ENCODE measurements around the gene CANT1.

Gene CANT1

DNA sequence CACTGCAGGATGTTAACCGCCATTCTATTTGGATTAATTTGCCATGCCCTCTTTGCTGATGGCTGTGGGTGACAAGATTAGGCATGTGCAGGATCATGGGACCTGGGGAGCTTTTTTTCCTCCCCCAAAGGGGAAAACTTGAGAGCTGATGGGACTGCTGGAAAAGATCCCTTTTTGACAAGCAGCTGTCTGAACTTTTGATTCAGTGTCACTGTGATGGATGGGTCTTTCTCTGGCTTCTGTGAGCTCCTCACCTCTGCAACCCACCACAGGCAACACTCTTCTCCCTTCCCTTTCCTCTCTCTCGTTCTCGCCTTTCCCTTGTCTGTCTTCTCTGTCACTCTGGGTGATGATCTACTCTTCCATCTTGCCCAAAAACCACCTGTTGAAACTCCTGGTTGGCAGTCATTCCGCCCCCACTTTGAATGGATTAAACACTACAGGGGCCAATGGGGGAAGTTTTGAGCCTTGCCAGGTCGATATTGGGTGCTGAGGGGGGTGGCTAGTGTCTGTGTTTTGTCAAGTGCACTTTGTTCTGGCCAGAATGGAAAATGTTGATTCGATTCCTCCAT lies 3.1 kb upstream of the CANT1 start:
- TF ChIP-seq GATA3 (IDR thresholded peaks at IDR 0.05; ENCODE audit: low read depth, low read length) (no peak), GATA2 (IDR thresholded peaks at IDR 0.05; ENCODE audit: low read depth, low read length) (no peak)

GRCh38 chr17:79011451-79012147 lies 2.0 kb upstream of the CANT1 start:
- TF ChIP-seq GATA2 (IDR thresholded peaks at IDR 0.05; ENCODE audit: low read depth, low read length) (no peak), GATA3 (IDR thresholded peaks at IDR 0.05; ENCODE audit: low read depth, low read length) (no peak)

GRCh38 chr17:79010304-79010646 lies 711 bp upstream of the CANT1 start:
- no peak for TF ChIP-seq GATA3 (IDR thresholded peaks at IDR 0.05; ENCODE audit: low read depth, low read length)
- TF ChIP-seq GATA2 (IDR thresholded peaks at IDR 0.05; ENCODE audit: low read depth, low read length): no peak

DNA sequence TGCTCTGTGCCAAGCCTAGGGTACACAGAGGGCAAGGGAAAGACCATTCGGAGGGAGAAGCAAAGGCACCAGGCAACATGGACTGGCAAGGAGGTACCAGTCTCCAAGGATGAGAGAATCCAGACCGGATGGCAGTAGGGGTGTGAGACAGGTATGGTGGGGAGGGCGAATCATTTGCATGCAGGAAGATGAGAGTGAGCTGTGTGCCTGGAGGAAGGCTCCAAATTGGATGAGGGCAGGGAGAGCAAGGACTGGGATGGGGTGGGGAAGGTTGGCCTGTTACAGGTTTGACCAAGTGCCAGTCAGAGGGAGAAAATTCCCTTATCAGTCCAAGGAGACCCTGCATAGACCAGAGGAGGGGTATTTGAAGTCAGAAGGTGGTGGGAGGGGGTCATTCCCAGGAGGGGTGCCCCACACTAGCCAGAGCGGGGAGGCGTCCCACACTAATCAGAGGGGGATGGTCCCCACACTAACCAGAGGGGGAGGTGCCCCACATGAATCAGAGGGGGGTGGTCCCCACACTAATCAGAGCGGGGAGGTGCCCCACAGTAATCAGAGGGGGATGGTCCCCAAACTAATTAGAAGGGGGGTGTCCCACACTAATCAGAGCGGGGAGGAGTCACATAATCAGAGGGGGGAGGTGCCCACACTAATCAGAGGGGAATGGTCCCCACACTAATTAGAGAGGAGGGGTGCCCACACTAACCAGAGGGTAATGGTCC lies 737 bp downstream of the CANT1 start:
- TF ChIP-seq GATA3 (IDR thresholded peaks at IDR 0.05; ENCODE audit: low read depth, low read length): no peak
- TF ChIP-seq GATA2 (IDR thresholded peaks at IDR 0.05; ENCODE audit: low read depth, low read length): no peak

DNA sequence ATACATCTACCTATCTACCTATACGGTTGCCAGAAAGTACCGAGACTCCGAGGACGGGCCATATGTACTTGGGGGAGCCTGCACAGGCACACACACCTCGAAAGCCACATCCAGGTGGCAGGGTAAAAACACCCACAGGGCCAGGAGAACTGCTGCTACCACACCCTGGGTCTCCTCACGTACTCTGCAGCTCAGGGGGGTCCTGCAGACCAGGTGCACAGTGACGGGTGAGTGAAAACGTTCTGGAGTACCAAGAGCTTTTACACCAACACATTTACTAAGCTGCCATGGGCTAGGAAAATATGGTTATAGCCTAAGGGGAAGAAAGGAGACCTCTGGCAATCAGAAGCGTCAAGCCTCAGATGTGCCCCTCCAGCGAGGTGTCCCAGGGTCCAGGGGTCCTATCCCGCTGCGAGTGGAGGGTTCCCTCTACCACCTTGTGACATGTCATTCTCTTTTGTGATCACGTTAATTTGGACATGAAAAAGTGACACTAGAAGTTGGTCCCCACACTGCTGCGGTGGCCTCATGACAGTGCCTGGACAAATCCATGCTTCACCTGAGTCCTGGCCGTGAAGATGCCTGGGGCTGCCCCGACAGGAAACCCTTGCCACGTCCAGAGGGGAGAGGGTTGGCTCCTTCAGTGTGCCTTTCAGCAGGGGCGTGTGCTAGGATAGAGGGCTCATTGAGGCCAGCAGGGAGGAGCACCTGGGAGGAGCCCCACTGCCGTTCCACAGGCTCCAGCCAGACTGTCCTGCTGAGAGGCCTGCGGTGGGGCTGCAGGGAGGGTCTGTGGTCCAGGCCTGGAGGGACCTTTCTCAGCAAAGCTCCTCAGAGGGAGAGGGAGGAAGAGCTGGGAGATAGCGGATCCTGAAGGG lies 1.8 kb downstream of the CANT1 start:
- TF ChIP-seq GATA3 (IDR thresholded peaks at IDR 0.05; ENCODE audit: low read depth, low read length) (no peak), GATA2 (IDR thresholded peaks at IDR 0.05; ENCODE audit: low read depth, low read length) (no peak)

DNA sequence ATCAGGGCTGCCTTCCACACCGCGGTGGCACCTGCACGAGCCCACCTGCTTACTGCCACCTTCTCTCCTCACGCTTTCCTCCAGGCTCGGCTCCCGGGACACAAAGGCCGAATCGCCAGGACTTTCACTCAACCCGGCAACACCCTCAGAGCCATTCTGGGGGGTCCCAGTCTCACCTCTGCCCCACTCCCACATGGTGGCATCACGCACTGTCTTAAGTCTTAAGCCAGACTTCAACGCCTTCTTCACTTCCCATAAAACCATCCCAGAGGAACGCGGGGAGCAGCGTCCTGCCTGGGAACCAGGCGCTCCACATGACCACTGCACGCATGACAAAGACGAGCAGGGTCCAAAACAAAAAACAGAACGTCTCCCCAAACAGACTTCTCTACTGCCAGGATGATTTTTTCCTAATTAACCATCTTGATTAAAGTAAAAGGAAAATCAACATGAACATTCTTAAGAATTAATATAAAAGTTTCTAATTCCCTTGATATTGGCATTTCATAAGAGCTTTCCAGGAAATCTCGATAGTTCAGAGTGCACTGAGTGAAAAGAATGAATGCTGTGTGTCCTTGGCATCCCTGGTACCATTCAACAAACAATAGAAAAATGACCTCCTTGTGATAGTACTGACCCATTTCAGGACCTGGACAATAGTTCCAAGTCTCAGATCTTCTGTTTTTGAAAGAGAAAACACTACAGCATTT lies 2.6 kb downstream of the CANT1 start:
- TF ChIP-seq GATA3 (IDR thresholded peaks at IDR 0.05; ENCODE audit: low read depth, low read length): no peak
- TF ChIP-seq GATA2 (IDR thresholded peaks at IDR 0.05; ENCODE audit: low read depth, low read length): no peak

GRCh38 chr17:79006046-79006445 lies 3.5 kb downstream of the CANT1 start:
- TF ChIP-seq GATA3 (IDR thresholded peaks at IDR 0.05; ENCODE audit: low read depth, low read length) (no peak), GATA2 (IDR thresholded peaks at IDR 0.05; ENCODE audit: low read depth, low read length) (no peak)

- no peak for TF ChIP-seq GATA2 (IDR thresholded peaks at IDR 0.05; ENCODE audit: low read depth, low read length)
- TF ChIP-seq GATA3 (IDR thresholded peaks at IDR 0.05; ENCODE audit: low read depth, low read length): no peak
These were observed 4.3 kb downstream of the CANT1 start for GRCh38 chr17:79005063-79005861.

GRCh38 chr17:79003661-79004411 lies 5.7 kb downstream of the CANT1 start:
- no peak for TF ChIP-seq GATA3 (IDR thresholded peaks at IDR 0.05; ENCODE audit: low read depth, low read length)
- no peak for TF ChIP-seq GATA2 (IDR thresholded peaks at IDR 0.05; ENCODE audit: low read depth, low read length)

DNA sequence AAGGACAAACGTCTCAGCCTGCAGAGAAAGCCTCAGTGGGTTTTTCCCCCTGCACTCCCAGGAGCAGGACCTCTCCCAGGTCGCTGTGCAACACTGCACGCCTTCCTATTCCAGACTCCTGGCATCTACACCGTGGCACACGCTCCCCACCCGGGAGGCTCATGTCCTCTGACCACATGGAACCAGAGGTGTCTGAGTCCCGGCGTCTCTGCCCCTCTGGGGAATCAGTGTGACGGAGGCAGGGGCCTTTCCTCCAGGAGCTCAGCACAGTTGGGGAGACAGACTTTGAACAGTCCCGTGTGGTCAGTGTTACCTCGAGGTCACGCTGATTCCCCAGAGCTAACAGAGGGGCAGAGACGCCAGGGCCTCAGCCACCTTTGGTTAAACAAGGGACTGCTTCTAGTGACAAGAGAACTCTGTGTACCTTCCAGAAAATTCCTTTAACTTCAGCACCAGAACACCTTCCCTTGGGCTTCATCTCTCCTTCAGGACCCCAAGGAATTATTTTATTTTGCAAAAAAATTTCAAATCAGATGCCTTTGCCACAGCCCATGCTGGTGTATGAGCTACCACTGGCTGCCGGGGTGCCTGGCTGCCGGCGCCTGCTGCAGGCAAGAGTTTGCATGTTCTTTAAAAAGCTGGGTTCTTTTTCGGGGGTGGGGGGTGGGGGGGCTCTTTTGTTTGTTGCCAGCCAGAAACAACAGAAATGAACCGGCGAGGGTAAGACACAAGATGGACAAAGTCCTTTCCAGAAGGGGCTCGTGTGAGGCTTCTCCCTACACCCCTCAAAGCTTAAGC lies 6.6 kb downstream of the CANT1 start:
- TF ChIP-seq GATA3 (IDR thresholded peaks at IDR 0.05; ENCODE audit: low read depth, low read length): no peak
- TF ChIP-seq GATA2 (IDR thresholded peaks at IDR 0.05; ENCODE audit: low read depth, low read length): no peak

DNA sequence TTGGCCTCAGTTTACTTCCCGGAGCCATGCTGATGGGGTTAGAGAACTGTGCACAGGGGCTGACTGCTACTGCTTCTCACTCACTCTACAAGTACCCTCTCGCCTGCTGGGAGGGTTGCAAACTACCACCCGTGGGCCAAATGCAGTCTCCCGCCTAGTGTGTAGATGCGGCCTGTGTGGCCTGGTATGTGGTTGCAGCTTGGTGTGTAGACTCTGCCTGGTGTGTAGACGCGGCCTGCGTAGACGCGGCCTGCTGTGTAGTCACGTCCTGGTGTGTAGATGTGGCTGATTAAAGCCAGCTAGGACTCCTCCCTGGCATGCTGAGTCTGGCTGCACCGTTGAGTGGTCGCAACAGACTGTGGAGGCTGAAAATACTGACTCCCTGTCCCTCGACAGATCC lies 7.3 kb downstream of the CANT1 start:
- TF ChIP-seq GATA3 (IDR thresholded peaks at IDR 0.05; ENCODE audit: low read depth, low read length): no peak
- no peak for TF ChIP-seq GATA2 (IDR thresholded peaks at IDR 0.05; ENCODE audit: low read depth, low read length)
